Measurements from ENCODE around the gene TSPAN19.
A peak's percentile ranks its signal among the peaks of the same experiment; 100 is the strongest.

TSPAN19 gene

GRCh38 chr12:85000729-85001128 lies 35.3 kb downstream of the TSPAN19 start:
- DNase-seq (ENCODE audit: low read depth) = no peak

- no peak for DNase-seq (ENCODE audit: low read depth)
Observed at GRCh38 chr12:84998341-84998740, 37.7 kb downstream of the TSPAN19 start.

- DNase-seq (ENCODE audit: low read depth) = no peak
Observed at GRCh38 chr12:84996759-84997158, 39.3 kb downstream of the TSPAN19 start.

- no peak for DNase-seq (ENCODE audit: low read depth)
Observed at GRCh38 chr12:84995641-84996040, 40.4 kb downstream of the TSPAN19 start.

- DNase-seq (ENCODE audit: low read depth) = peak; percentile 34
Observed at GRCh38 chr12:84994426-84994825, 41.7 kb downstream of the TSPAN19 start.

GRCh38 chr12:84986586-84986985 lies 49.5 kb downstream of the TSPAN19 start:
- DNase-seq (ENCODE audit: low read depth) = no peak

- no peak for DNase-seq (ENCODE audit: low read depth)
Observed at GRCh38 chr12:84986117-84986516, 50.0 kb downstream of the TSPAN19 start.

- DNase-seq (ENCODE audit: low read depth) = no peak
Observed at GRCh38 chr12:84983289-84983688, 52.8 kb downstream of the TSPAN19 start.

- no peak for DNase-seq (ENCODE audit: low read depth)
Observed at GRCh38 chr12:84982888-84983287, 53.2 kb downstream of the TSPAN19 start.

- DNase-seq (ENCODE audit: low read depth) = no peak
Observed at GRCh38 chr12:84978921-84979320, 57.2 kb downstream of the TSPAN19 start.

- no peak for DNase-seq (ENCODE audit: low read depth)
Observed at GRCh38 chr12:84976133-84976532, 59.9 kb downstream of the TSPAN19 start.

GRCh38 chr12:84974155-84974815 lies 61.8 kb downstream of the TSPAN19 start:
- no peak for DNase-seq (ENCODE audit: low read depth)

GRCh38 chr12:84973026-84973425 lies 63.1 kb downstream of the TSPAN19 start:
- peak; percentile 5 for DNase-seq (ENCODE audit: low read depth)

- DNase-seq (ENCODE audit: low read depth) = no peak
Observed at GRCh38 chr12:84969226-84969625, 66.9 kb downstream of the TSPAN19 start.

Data from amniotic epithelial cell (primary cell).